Measurements from ENCODE around the gene KCNQ1.

KCNQ1 gene

DNA sequence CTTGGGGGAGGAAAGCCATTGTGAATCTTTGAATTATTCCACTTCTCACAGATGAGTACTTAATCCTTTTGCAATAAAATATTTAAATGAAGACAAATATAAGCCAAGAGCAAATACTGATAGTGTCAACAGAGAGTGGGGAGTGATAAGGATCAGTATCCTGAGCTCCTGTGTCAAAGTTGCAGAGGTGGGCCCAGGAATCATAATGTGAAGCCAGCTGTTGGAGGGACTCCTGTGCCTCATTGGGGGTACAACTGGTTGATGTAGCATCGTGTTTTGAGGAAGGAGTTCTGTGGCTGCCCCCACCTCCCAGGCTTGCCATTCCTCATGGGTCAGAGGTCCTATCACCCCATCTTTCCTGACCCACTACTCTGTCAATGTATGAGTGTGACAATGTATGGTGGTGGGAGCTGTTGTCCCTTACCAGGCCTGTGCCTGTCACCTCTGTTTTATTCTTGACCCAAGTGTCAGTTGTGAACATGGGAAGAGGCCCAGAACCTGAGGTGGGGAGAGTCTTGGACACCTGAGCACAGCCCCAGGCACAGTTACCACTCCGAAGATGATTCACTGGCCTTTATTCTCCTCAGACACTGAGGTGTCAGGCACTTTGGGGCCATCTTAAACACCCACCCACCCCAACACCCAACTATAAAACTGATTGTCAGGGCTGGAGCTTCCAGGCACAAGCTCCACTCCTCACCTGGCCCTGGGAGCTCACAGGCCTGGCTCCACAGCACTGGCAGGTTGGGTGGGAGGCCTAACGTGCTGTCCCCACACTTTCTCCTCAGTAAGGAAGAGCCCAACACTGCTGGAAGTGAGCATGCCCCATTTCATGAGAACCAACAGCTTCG, 216.6 kb downstream of the KCNQ1 start:
- no peak for DNase-seq (ENCODE audit: low read depth in 2 of 2, low spot score in 1 of 2)

DNA sequence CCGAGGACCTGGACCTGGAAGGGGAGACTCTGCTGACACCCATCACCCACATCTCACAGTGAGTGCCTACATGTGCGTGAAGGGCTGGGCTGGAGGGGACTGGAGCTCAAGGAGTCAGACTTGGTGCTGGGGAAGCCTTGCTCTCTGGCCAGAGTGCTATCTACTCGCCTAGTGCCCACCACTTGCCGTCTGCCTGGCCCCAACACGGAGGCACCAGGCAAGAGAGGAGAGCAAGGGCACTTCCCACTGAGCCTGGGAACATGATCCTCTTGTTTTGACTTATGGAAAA, 217.2 kb downstream of the KCNQ1 start:
- no peak for DNase-seq (ENCODE audit: low read depth in 2 of 2, low spot score in 1 of 2)

DNA sequence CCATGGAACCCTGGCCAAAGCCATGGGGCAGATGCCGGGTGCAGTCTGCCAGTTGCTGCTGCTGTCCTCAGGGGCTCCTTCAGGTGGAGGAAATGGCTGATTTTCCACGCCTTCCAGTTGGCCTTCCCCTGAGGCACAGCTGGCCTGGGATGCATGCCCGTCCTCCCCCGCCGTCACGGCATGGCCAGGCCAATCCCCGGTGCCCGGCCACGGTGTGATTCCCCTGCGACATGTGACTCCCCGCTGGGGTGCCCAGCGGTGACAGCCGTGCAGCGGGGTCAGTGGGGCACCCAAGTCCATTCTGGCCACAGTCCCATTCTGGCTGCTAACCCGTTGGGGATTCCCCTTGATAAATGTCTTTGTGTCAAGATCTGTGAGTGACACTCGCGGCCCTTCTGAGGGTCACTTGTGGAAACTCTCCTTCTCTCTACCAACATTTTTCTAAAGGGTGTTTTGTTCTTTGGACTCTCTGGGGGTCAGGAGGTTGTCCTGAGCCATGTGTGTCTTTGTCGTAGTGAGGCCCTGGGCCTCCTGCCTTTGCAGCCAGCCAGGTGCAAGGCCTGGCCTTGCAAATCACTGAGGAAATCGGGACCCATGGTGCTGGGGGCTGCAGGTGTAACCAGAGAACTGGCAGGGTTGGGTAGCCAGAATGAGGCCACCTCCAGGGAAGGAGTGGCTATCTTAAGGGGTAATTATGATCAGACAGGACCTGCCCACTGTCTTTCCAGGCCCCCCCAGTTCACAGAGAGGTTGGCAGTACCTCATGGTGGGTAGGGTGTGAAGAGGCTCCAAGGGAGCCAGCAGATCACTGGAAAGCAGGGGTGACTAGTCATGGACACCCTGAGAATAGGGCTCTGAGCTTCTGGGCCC, 217.9 kb downstream of the KCNQ1 start:
- no peak for DNase-seq (ENCODE audit: low read depth in 2 of 2, low spot score in 1 of 2)

DNA sequence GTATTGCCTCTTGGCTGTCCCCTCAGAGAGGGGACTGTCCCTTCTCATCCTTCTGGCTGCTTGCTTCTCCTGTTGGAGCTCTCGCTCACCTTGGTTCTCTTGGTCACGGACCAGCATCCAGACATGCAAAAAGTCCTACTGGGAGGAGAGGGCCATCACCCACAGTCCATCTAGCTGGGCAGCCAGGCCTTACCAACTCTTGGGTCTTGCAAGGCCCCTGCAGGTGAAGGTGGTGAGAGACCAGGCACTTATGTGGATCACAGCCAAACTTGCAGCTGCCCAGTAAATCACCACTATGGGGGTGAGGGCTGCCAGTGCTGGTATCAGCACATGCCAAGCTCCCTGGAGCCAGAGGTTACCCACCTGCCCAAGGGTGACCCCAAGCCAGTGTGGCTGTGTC, 218.7 kb downstream of the KCNQ1 start:
- no peak for DNase-seq (ENCODE audit: low read depth in 2 of 2, low spot score in 1 of 2)

DNA sequence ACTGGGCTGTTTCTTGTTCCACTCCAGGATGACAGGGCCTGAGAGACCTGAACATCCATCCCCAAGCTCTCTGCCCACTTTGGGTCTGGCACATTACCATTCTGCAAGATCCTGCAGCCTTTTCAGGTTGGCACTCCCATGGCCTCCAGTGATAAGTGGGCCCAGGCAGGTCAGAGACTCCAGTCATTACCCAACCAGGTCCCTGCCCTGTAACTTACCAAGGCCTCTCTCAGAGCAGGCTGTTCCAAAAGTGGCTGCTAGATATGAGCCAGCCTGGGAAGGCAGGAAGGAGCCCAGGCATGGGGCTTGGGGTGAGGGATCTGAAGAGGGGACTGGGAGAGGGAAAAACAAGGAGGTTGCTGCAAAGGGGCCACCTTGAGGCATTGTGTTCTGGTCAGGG, 219.1 kb downstream of the KCNQ1 start:
- no peak for DNase-seq (ENCODE audit: low read depth in 2 of 2, low spot score in 1 of 2)

DNA sequence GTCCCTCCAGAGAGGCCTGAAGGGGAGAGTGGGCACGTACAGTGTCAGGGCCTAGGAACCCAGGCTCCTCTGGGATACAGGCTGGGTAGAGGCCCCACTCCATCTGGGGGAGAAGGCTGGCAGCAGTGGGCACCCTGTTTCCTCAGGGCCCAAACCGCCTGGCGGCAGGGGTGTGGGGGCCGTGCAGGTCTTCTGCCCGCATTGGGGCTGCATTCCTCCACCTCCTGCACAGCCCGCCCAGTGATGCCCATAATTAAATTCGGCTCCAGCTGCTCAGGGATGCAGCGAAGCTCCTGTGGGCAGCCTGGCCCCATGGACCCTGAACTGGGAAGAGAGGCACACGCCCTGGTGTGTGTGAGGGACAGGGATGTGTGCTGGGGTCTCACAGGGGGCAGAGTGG, 219.6 kb downstream of the KCNQ1 start:
- DNase-seq (ENCODE audit: low read depth in 2 of 2, low spot score in 1 of 2), result no peak

DNA sequence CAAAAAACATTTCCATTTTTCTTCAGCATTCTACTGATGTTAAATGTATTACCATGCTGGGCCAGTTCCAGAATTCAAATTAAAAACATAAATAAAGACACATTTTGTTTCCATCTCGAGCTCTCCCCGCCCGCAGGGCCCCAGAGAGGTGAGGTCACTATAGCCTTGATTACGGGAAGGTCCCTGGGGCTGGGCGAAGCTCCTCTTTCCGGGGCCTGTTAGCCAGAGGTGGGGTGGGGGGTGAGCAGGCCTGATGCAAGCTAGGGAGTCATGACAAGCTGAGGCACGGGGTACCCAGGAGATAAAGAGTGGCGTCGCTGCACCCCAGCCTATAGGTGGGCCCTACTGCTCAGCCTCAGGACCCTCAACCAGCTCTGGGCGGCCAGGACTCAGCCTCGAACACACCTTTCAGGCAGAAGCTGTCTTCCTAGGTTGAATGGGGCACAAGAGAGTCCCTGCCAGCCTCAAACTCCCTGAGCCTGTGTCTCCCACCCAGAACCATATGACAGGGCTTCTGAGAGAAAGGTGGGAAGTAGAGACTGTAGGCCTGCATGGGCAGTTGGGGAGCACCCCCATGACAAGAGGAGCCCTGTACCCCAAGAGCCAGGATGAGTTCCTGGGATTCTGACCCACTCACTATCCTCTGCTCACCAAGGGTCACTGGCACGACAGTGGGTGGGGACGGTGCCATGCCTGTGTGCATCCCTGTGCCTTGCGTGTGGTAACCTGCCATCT, 220.2 kb downstream of the KCNQ1 start:
- DNase-seq (ENCODE audit: low read depth in 2 of 2, low spot score in 1 of 2), result no peak

DNA sequence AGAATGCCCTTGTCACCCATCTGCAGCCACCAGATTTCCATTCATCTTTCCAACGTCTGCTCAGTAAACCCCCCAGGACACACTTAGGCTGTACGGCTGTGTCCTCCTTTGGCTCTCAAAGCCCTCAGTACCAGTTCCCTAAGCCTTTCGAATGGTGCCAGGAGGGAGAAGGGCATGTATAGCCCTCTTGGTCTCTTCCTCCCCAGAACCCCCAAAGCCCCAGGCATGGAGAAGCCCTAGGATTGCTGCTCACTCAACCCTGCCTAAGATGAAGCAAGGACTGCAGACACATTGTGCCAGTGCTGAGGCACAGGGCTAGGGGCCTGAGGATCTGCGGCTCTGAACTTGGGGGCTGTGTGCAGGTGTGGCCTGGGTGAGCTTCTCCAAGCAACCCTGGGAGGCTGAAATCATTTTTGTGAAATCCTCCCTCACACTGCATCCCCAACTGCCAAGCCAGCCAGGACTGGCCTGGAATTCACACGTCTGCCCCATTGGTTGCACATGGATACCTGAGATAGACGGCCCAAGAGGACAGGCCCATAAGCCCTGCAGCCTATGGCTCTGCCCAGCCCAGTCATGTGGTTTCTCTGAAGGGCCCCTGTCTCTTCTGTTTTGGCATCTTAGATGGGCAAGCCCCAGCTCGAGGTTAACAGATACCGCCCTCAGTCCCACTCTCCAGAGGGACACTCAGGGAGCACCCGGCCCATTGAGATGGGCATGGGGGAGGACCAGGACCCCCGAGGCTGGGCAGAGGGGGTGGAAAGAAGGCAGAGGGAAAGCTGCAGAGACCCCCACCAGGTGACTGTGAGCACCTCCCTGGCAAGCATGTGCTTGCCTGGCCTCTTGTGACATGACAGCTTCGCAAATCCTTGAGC, 221.0 kb downstream of the KCNQ1 start:
- no peak for DNase-seq (ENCODE audit: low read depth in 2 of 2, low spot score in 1 of 2)

DNA sequence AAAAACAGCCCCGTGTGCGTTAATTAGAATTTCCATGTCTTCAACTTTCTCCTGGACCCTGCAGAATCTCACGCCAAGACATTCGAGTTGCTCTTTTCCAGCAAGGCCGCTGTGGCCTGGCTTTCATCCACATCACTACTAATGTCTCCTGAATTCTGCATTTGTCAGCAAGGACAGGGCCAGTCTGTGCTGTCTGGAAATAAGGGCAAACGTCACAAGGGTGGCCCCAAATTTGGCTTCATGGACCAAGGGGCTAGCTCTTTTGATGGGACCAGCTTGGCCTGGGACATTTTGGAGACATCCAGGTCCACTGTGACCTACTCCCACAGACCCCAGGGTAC, 221.6 kb downstream of the KCNQ1 start:
- DNase-seq (ENCODE audit: low read depth in 2 of 2, low spot score in 1 of 2), result no peak

DNA sequence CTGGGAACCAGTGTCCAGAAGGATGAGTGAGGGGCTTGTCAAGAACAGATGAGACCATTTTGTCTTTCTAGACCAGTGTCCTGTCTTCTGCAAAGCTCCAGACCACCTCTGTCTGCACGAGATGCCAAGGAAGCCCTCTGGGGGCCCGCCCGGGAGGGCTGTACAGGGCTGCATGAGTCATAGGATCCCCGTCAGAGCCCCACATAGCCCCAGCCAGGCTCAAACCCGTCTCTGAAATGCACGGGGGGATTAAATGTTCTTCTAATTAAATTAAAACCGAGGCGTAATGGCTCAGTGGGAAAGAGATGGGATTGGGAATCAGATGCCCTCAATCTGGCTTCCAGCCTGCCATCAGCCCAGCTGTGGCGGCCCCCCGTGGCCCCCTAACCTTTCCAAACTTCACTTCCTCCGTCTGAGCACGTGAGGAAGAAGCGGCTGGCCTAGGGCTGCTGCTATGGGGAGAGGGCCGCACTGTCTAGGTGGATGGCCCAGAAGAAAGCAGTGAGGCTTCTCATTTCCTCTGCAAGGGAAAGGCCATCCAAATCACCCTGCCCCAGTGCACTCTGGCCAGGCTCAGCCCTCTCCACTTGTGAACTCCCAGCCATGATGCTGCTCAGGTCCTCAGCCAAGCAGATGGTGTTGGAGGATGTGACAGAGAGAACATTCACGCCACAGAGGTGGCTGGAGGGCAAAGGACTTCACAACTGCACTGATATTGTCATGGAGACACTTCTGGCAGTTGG, 222.2 kb downstream of the KCNQ1 start:
- DNase-seq (ENCODE audit: low read depth in 2 of 2, low spot score in 1 of 2), result no peak

DNA sequence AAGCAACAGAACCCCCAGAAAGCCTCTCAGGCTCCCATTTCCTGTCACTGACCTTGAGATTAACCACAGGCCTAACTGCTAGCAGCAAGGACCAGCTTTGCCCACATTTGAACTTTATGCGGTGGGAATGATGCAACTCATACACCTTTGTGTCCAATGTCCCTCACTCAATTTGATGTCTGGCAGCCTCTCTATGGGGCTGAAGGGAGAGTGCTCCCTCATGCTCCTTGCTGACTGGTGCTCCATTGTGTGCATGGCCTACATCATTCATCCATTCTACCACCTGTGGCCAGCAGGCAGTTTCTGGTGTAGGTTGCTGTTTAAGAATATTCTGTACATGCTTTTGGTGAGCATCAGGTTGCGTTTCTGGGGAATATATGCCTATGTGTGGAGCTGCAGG, 223.1 kb downstream of the KCNQ1 start:
- no peak for DNase-seq (ENCODE audit: low read depth in 2 of 2, low spot score in 1 of 2)

DNA sequence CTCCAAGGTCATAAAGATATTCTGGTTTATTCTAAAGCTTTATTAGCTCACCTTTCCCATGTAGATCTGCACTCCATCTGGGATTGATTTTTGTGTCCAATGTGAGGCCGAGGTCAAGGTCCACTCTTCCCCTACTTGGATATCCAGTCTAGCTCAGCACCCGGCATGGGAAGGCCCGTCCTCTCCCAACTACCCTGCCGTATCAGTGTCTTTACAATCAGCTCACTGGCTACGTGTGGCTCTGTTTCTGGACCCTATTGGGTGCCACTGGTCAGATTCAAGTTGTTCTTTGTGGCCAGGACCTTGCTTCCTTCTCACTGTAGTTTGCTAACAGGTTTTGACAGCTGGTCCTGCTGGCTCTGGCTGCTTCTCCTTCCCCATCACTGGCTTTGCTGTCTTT, 224.1 kb downstream of the KCNQ1 start:
- no peak for DNase-seq (ENCODE audit: low read depth in 2 of 2, low spot score in 1 of 2)

DNA sequence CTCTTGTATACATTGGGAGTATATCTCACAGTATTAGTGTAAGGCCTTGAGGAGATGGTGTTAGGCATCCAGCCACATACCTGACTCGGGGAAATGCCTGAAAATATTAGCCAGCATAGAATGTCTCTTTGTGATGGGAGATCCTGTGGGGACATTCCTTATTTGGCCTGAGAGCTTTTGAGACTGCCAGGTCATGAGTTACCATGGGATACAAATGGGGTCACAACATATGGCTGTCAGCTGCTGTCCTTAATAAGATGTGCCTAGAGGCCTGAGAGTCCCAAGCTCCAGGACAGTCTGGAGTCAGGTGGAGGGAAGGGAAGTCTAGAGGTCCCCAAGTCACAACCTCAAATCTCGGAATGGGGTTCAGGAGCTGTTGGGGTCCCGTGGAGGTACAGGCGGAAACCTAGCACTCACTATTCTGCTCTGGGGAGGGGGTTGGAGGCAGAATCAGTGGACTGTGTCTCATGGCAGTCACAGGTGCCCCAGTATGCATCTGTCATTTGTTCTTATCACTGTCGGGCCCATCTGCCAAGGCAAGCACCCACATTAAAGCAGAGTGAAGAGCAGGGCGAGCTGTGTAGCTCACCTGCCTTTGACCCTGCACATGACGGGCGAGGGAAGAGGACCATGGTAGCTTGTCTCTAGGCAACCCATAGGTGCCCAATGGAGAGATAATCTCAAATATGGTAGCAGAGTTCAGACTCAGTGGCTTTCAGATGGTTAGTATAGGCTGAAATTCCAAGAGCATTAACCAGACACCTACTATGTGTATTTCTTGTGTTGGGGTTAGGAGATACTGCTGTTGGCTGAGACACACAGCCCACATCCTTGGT, 225.0 kb downstream of the KCNQ1 start:
- no peak for DNase-seq (ENCODE audit: low read depth in 2 of 2, low spot score in 1 of 2)

DNA sequence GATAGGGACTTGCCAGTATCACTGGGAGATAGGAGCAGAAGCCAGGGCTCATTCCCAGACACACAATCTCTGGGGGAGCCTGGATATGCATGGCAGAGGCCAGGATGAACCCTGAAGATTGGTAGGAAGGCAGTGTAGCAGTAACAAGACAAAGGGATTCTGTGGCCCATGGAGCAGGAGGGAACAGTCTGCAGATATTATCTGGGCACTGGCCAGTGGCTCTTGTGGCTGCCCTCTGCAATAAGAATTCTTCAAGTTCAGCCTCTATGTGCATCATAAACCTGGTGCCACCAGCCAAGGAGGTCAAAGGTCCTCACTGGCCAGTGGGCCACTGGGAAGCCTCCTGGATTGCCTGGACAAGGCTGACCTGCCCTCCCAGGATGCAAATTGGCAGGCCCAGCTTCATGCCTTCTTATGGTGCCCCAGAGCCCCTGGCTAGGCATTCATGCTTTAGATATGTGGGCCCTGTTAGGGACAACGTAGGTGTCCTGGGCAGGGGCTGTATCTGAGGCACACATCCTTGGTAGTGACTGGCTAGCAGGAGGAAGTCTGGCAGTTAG, 225.8 kb downstream of the KCNQ1 start:
- DNase-seq (ENCODE audit: low read depth in 2 of 2, low spot score in 1 of 2), result no peak

DNA sequence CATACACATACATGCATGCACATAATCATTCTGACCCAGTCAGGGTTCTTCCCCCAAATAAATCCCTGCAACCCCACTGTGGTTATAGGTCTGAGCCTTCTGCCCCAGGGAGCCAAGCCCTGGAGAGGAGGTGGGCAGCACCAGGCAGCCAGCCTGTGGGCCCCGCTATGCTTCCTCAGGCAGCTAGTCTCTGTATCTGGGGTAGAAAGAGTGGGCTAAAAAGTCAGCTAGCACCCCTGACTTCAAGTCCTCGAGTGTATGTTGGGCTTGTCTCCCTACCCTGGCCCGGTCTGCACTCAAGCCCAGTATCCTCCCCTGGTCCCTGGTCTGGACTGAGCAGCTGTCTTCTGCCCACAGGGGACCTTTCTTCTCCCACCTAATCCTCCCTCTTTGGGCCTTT, 226.9 kb downstream of the KCNQ1 start:
- no peak for DNase-seq (ENCODE audit: low read depth in 2 of 2, low spot score in 1 of 2)

DNA sequence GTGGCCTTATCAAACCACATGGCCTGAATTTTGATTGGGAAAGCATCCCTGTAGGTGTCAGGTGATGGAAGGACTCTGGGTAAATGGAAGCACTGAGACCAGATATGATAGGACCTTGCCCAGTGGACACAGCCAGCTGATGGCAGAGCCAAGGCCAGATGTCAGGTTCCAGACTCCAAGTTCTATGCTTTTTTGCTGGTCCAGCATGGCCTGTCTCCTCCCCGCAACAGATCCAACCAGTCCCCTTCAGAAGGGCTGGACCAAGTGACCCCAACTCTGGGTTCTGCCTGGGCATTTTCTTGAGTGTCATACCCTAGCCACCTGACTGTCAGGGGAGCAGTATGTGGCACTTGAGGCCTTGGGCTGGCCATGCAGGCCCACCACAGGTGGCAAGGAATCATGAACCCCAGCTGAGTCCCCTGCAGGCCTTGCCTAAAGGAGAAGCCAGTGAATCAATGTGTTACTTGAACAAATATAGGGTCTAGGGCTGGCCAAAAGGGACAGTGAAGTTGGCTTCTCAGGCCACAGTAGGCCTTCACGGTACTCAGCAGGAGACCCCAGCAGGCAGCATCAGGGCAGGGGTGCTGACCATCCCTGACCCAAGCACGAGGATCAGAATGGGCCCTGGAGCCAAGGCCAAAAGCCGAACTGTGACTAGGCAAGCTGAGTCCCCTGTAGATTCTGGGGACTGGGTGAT, 227.9 kb downstream of the KCNQ1 start:
- DNase-seq (ENCODE audit: low read depth in 2 of 2, low spot score in 1 of 2), result no peak

DNA sequence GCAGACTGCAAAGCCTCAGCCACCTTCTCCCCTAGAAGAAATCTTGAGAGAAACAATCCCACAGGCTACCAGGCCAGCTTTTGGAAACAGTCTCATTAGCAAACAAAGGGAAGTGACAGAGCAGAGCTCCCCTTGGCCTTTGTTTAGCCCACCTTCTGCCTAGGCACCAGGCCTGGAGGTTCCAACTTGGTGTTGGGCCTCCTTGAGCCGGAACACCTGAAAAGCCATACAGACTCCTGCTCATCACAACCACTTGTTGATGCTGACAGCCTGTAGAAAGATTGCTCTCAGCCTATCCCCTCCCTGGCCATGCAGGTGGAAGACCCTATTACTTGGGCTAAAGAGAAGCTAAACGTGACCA, 228.4 kb downstream of the KCNQ1 start:
- no peak for DNase-seq (ENCODE audit: low read depth in 2 of 2, low spot score in 1 of 2)

DNA sequence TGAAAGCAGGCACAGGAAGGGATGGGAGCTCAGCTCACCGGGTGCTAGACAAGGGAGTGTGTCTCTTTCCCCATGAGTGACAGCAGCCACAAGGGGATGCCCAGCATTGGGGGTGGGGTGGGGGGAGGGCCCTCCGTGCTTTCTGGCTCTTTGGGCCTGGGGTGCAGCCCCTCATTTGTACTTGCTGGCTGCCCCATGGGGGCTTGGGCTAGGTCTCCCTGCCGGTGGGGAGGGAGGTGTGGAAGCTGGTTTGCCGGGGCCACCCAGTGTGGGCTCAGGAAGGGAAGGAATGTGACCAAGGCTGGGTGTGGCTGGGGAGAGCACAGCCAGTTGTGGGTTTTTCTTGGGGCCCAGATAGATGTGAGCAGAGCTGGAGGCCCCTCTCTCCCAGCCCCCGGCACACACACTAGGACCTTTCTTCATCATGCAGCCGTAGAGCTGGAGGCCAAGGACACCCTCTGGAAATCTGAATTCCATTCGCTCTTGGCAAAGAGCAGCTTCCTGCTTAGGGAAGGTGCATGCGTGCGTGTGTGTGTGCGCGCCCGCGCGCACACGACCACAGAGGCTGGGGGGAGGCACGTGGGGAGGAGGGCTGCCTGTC, 229.2 kb downstream of the KCNQ1 start:
- no peak for DNase-seq (ENCODE audit: low read depth in 2 of 2, low spot score in 1 of 2)

Data from stimulated activated CD8-positive, alpha-beta memory T cell treated with anti-CD3 and anti-CD28 coated beads, Interleukin-4, amount 100 ng/mL, for 1 hour (primary cell).